K562 (cell line): ENCODE measurements around the gene ATOH8. TPM values are rescaled to one million over a fixed set of nuclear protein-coding genes. Genes with fewer than 3 reads are reported as not detected.

Experiments used
- ATAC-seq: fragments of 200-7000 bp; cut with Tn5 transposase; 3 replicates; pipeline ENCODE4 v1.9.1; 2020; ENCODE audit warnings: moderate library complexity
- BruUV-seq: library from RNA; stranded (reverse); fragments of 400-500 nt; replicated peaks from 2 replicates; lab custom pipeline; 2021; lab: Mats Ljungman, UMichigan
- CTCF ChIA-PET: fragments of 300-600 bp; formaldehyde crosslinking; extraction: SDS; loops from one replicate; lab custom pipeline; 2021; ENCODE audit warnings: low intra/inter-chr PET ratio; lab: Yijun Ruan, JAX
- POLR2A ChIA-PET: fragments of 300-600, 350-650 bp; sonication (Branson Sonifier 250); formaldehyde crosslinking; extraction: SDS; loops from one replicate; lab custom pipeline; 2021; ENCODE audit warnings: antibody characterized with exemption, inconsistent platforms; lab: Yijun Ruan, JAX
- DNase-seq, 4 experiments: peaks; one replicate each; pipeline versions ENCODE4 v3.0.0 to v3.0.0-alpha.2; 2011 to 2018; ENCODE audit warnings: low spot score in 3 of 4, mixed read lengths in 3 of 4; ENCODE audit errors: extremely low read depth in 1 of 4
- FAIRE-seq: peaks from 2 replicates; lab custom pipeline; 2011; peaks lifted over from hg19 to GRCh38; lab: Jason Lieb, UNC
- H2AFZ ChIP-seq: 2 replicates; pipeline ENCODE4 v1.6.0; 2011; ENCODE audit warnings: low read depth, low read length, control low read depth, inconsistent platforms
- H3K27ac ChIP-seq: fragments of 200-600 bp; 3 replicates; pipeline ENCODE4 v1.8.0; 2011; ENCODE audit warnings: low read depth, mild to moderate bottlenecking, control low read depth, inconsistent platforms, low read length, moderate library complexity, mixed read lengths; ENCODE audit errors: extremely low read depth
- H3K27me3 ChIP-seq, 2 experiments: fragments of 300-600 bp in 1 of 2; 2 replicates in 1 of 2; 3 replicates in 1 of 2; pipeline versions ENCODE4 v1.6.0 to v1.8.0; 2011; ENCODE audit warnings: inconsistent platforms in 2 of 2, low read length in 2 of 2, mild to moderate bottlenecking in 1 of 2, mixed read lengths in 1 of 2, moderate library complexity in 1 of 2; ENCODE audit not compliant: control insufficient read depth in 2 of 2, insufficient read depth in 2 of 2
- H3K36me3 ChIP-seq: fragments of 300-600 bp; 3 replicates; pipeline ENCODE4 v1.8.0; 2011; ENCODE audit warnings: mild to moderate bottlenecking, low read length, inconsistent platforms; ENCODE audit not compliant: control insufficient read depth, insufficient read depth
- H3K4me1 ChIP-seq, 2 experiments: fragments of 200-600 bp in 1 of 2; replicated peaks in 1 of 2; 2 replicates in 1 of 2; 3 replicates in 1 of 2; pipeline versions ENCODE4 v1.5.1 to v1.8.0; 2011; ENCODE audit warnings: inconsistent platforms in 2 of 2, low read length in 2 of 2, mild to moderate bottlenecking in 1 of 2, mixed read lengths in 1 of 2, moderate library complexity in 1 of 2; ENCODE audit not compliant: control insufficient read depth in 2 of 2, insufficient read depth in 2 of 2
- H3K4me2 ChIP-seq: 2 replicates; pipeline ENCODE4 v1.6.1; 2011; ENCODE audit warnings: low read length, control low read depth, inconsistent platforms, mixed read lengths; ENCODE audit not compliant: insufficient read depth
- H3K4me3 ChIP-seq: fragments of 200-600 bp; sonication (generic), shearing (Covaris generic); 2 replicates; pipeline ENCODE4 v1.5.1; 2016; ENCODE audit warnings: control low read depth, inconsistent platforms
- H3K79me2 ChIP-seq: fragments of 200-600 bp; 3 replicates; pipeline ENCODE4 v1.8.0; 2011; ENCODE audit warnings: low read length, inconsistent platforms; ENCODE audit not compliant: control insufficient read depth, insufficient read depth
- H3K9ac ChIP-seq, 2 experiments: 2 replicates each; pipeline versions ENCODE4 v1.6.0 to v1.6.1; 2011; ENCODE audit warnings: low read depth in 2 of 2, low read length in 2 of 2, control low read depth in 1 of 2, inconsistent platforms in 1 of 2, mild to moderate bottlenecking in 1 of 2, mixed read lengths in 1 of 2; ENCODE audit not compliant: insufficient read depth in 1 of 2
- H3K9me1 ChIP-seq: one replicate; pipeline ENCODE4 v1.6.0; 2011; ENCODE audit warnings: inconsistent platforms, mild to moderate bottlenecking, low read length, moderate library complexity; ENCODE audit not compliant: control insufficient read depth, insufficient read depth
- H3K9me3 ChIP-seq: replicated peaks from 2 replicates; pipeline ENCODE4 v1.5.1; 2011; ENCODE audit warnings: low read depth, low read length, inconsistent platforms; ENCODE audit not compliant: control insufficient read depth, insufficient read depth
- H4K20me1 ChIP-seq: replicated peaks from 2 replicates; pipeline ENCODE4 v1.6.1; 2011; ENCODE audit warnings: low read length, inconsistent platforms, mixed read lengths; ENCODE audit not compliant: control insufficient read depth, insufficient read depth
- ATF4 ChIP-seq: fragments of 450-650 bp; formaldehyde crosslinking; IDR thresholded peaks from 2 replicates; pipeline ENCODE4 v1.4.0; 2022; ENCODE audit warnings: mild to moderate bottlenecking, moderate library complexity
- PML ChIP-seq: IDR thresholded peaks from 2 replicates; pipeline ENCODE4 v1.6.1; 2012; ENCODE audit warnings: low read length, inconsistent platforms
- POLR2A ChIP-seq: fragments of 450-650 bp; conservative IDR thresholded peaks from 2 replicates; pipeline ENCODE4 v1.6.1; 2016
- RERE ChIP-seq: sonication (generic); formaldehyde crosslinking; IDR thresholded peaks from 2 replicates; pipeline ENCODE4 v1.8.0; 2023; ENCODE audit warnings: missing genetic modification reagents, mild to moderate bottlenecking, borderline replicate concordance
- TFAP4 ChIP-seq: sonication (generic); formaldehyde crosslinking; IDR thresholded peaks from 2 replicates; pipeline ENCODE4 v1.8.0; 2022; ENCODE audit warnings: missing genetic modification reagents, mild to moderate bottlenecking, moderate library complexity, borderline replicate concordance
- ZNF232 ChIP-seq: sonication (generic); formaldehyde crosslinking; IDR thresholded peaks from 2 replicates; pipeline ENCODE4 v1.8.0; 2022; ENCODE audit warnings: mild to moderate bottlenecking, missing genetic modification reagents
- WGBS: fragments of 100-300 bp; shearing (Covaris generic); methylation state at CpG from one replicate; pipeline ENCODE4 v1.1.6; 2016; ENCODE audit warnings: low coverage, mixed read lengths; ENCODE audit not compliant: insufficient coverage; ENCODE audit errors: missing lambda C conversion rate; 5-methylcytosine and 5-hydroxymethylcytosine counted together
- in situ Hi-C: fragments of 300-500 bp; cut with MboI; formaldehyde crosslinking; loops from 4 replicates; pipeline ENCODE4 v1.15.0; 2018; ENCODE audit warnings: inconsistent platforms, mixed read lengths
- intact Hi-C: fragments of 100-400 bp; cut with micrococcal nuclease; formaldehyde crosslinking; loops from 2 replicates; pipeline ENCODE4 v1.14.2; 2022
- polyA plus RNA-seq, 8 experiments: library from polyadenylated mRNA; depleted of rRNA in 4 of 8; stranded (reverse) in 5 of 8; unstranded in 3 of 8; fragments of >200 nt; fragmentation: Nextera tagmentation in 2 of 8; fragmentation: Illumina TruSeq in 1 of 8; extraction: Ambion mirVana in 2 of 8; extraction: Trizol in 1 of 8; gene quantifications; 2 replicates each; pipeline versions ENCODE4 v1.2.1 to v1.2.3, GENCODE V29; 2011 to 2014; ENCODE audit warnings: inconsistent platforms in 1 of 8, missing spikeins in 1 of 8
- total RNA-seq, 7 experiments: library from RNA; depleted of rRNA in 6 of 7; stranded (reverse); fragments of >200 nt in 6 of 7; fragmentation: Illumina TruSeq in 2 of 7; extraction: Trizol in 2 of 7; gene quantifications; 2 replicates each; pipeline versions ENCODE4 v1.2.1 to v1.2.3, GENCODE V29; 2011 to 2021; ENCODE audit warnings: low replicate concordance in 1 of 7

ATOH8 gene
- total and polyA plus RNA-seq, 9 of the 15 experiments (the other 6 are each of a cell fraction or from before 2014, with no cell fraction given) = not detected

- in situ Hi-C loops (no loop called here), intact Hi-C loops (no loop called here)
- Histone ChIP-seq H3K9me3 (0 out of 2 replicates have a peak, but pooled peaks cover 2% of the 10 kb centered on the region), H3K27ac (no peak overlapping the region; the same call in 2 of the 3 replicates), H3K4me2 (no peak overlapping the region), H4K20me1 (no peaks in the 10 kb centered on the region), H3K9me1 (no peaks in the 10 kb centered on the region), H3K4me3 (no peak overlapping the region), H2AFZ (no peak overlapping the region), H3K79me2 (no peaks in the 10 kb centered on the region), H3K36me3 (no peaks in the 10 kb centered on the region), H3K27me3 (peaks cover 6 to 25% of the 10 kb centered on the region in 2 experiments; a peak in 4 of 5 replicates), H3K9ac (no peak overlapping the region), H3K4me1 (no peaks in the 10 kb centered on the region; a peak in 1 of 5 replicates)
- TF ChIP-seq PML = no peak
- TF ChIP-seq ZNF232 (CRISPR knock-in tag) = no peak
- no peak for TF ChIP-seq ATF4 (CRISPR knock-in tag)
- TF ChIP-seq POLR2A = no peak
- TF ChIP-seq RERE (CRISPR knock-in tag) = no peak
- TF ChIP-seq TFAP4 (CRISPR knock-in tag) = no peak
- 0% methylated on average over 5 of the region's 5 CpGs for WGBS
- no TSS peak for BruUV-seq
- no peak for FAIRE-seq
- ChIA-PET POLR2A (interaction anchor here (0.7 kb wide), 1 partner anchor 17 kb away, joined by 3 read pairs; no protein-coding TSS in a partner anchor), CTCF (no interaction called here)
- no peak for ATAC-seq
- no peak for DNase-seq
Measured at GRCh38 chr2:85801871-85802270, 48.1 kb downstream of the ATOH8 start.
